H9 (cell line): Measurements from ENCODE around the gene YBX3. TPM values are rescaled to one million over a fixed set of nuclear protein-coding genes. Genes with fewer than 3 reads are reported as not detected.

ENCODE experiments used
- DNase-seq: peaks from one replicate; pipeline ENCODE4 v3.0.0-alpha.2; 2017
- H2AFZ ChIP-seq: one replicate; pipeline ENCODE4 v1.6.1; 2013; ENCODE audit warnings: mild to moderate bottlenecking, low read length, control low read depth, moderate library complexity
- H2AK5ac ChIP-seq: 2 replicates; pipeline ENCODE4 v1.6.1; 2013; ENCODE audit warnings: low read length, control low read depth, mixed read lengths; ENCODE audit not compliant: insufficient read length
- H2BK120ac ChIP-seq: one replicate; pipeline ENCODE4 v1.6.1; 2013; ENCODE audit warnings: low read depth, mild to moderate bottlenecking, low read length, control low read depth, inconsistent platforms; ENCODE audit not compliant: poor library complexity, severe bottlenecking
- H2BK12ac ChIP-seq: 2 replicates; pipeline ENCODE4 v1.6.1; 2013; ENCODE audit warnings: low read length, control low read depth, mixed read lengths, low read depth; ENCODE audit not compliant: insufficient read length
- H2BK15ac ChIP-seq: 2 replicates; pipeline ENCODE4 v1.6.1; 2013; ENCODE audit warnings: low read depth, low read length, control low read depth
- H2BK20ac ChIP-seq: one replicate; pipeline ENCODE4 v1.6.1; 2013; ENCODE audit warnings: low read depth, mild to moderate bottlenecking, low read length, control low read depth, inconsistent platforms; ENCODE audit not compliant: poor library complexity, severe bottlenecking
- H2BK5ac ChIP-seq: 2 replicates; pipeline ENCODE4 v1.6.1; 2013; ENCODE audit warnings: low read length, control low read depth, mixed read lengths; ENCODE audit not compliant: insufficient read length
- H3K14ac ChIP-seq: 2 replicates; pipeline ENCODE4 v1.6.1; 2013; ENCODE audit warnings: low read length, control low read depth; ENCODE audit not compliant: insufficient read depth
- H3K18ac ChIP-seq: 2 replicates; pipeline ENCODE4 v1.6.1; 2013; ENCODE audit warnings: low read depth, mild to moderate bottlenecking, mixed read lengths, low read length, control low read depth; ENCODE audit not compliant: insufficient read length
- H3K23ac ChIP-seq: 2 replicates; pipeline ENCODE4 v1.6.1; 2013; ENCODE audit warnings: low read length, control low read depth, mixed read lengths, low read depth; ENCODE audit not compliant: insufficient read length
- H3K23me2 ChIP-seq: 2 replicates; pipeline ENCODE4 v1.6.1; 2013; ENCODE audit warnings: low read depth, mild to moderate bottlenecking, mixed read lengths, low read length, control low read depth; ENCODE audit not compliant: insufficient read length, poor library complexity, severe bottlenecking
- H3K27ac ChIP-seq: 2 replicates; pipeline ENCODE4 v1.5.1; 2013; ENCODE audit warnings: low read length, control low read depth, mixed read lengths, low read depth; ENCODE audit not compliant: insufficient read length
- H3K27me3 ChIP-seq: 2 replicates; pipeline ENCODE4 v1.6.1; 2013; ENCODE audit warnings: low read length, control low read depth, inconsistent platforms; ENCODE audit not compliant: insufficient read depth
- H3K4ac ChIP-seq: 2 replicates; pipeline ENCODE4 v1.6.1; 2013; ENCODE audit warnings: low read depth, mild to moderate bottlenecking, control low read depth, inconsistent platforms, low read length, moderate library complexity
- H3K4me1 ChIP-seq: 2 replicates; pipeline ENCODE4 v1.6.1; 2013; ENCODE audit warnings: low read length, control low read depth, inconsistent platforms; ENCODE audit not compliant: insufficient read depth
- H3K4me2 ChIP-seq: 2 replicates; pipeline ENCODE4 v1.6.1; 2013; ENCODE audit warnings: low read length, control low read depth, mixed read lengths; ENCODE audit not compliant: insufficient read length, insufficient read depth
- H3K56ac ChIP-seq: 2 replicates; pipeline ENCODE4 v1.6.1; 2013; ENCODE audit warnings: low read depth, mild to moderate bottlenecking, mixed read lengths, low read length, control low read depth; ENCODE audit not compliant: insufficient read length
- H3K79me1 ChIP-seq: 2 replicates; pipeline ENCODE4 v1.6.1; 2013; ENCODE audit warnings: low read depth, mild to moderate bottlenecking, moderate library complexity, low read length, control low read depth, inconsistent platforms; ENCODE audit not compliant: insufficient read depth, poor library complexity, severe bottlenecking
- H3K79me2 ChIP-seq: 2 replicates; pipeline ENCODE4 v1.6.1; 2013; ENCODE audit warnings: low read length, control low read depth, inconsistent platforms; ENCODE audit not compliant: insufficient read depth
- H3K9ac ChIP-seq: 2 replicates; pipeline ENCODE4 v1.6.1; 2013; ENCODE audit warnings: low read length, control low read depth, mixed read lengths; ENCODE audit not compliant: insufficient read length; ENCODE audit errors: extremely low read depth
- H3K9me3 ChIP-seq: one replicate; pipeline ENCODE4 v1.6.1; 2013; ENCODE audit warnings: low read depth, low read length, inconsistent platforms; ENCODE audit not compliant: control insufficient read depth
- H3T11ph ChIP-seq: one replicate; pipeline ENCODE4 v1.6.1; 2013; ENCODE audit warnings: mild to moderate bottlenecking, low read length, control low read depth, inconsistent platforms
- H4K20me1 ChIP-seq: one replicate; pipeline ENCODE4 v1.6.1; 2013; ENCODE audit not compliant: control insufficient read depth, insufficient read length, insufficient read depth
- H4K5ac ChIP-seq: 2 replicates; pipeline ENCODE4 v1.6.1; 2013; ENCODE audit warnings: low read depth, mild to moderate bottlenecking, mixed read lengths, low read length, control low read depth; ENCODE audit not compliant: insufficient read length
- H4K8ac ChIP-seq: replicated peaks from 2 replicates; pipeline ENCODE4 v1.6.1; 2013; ENCODE audit warnings: low read length, control low read depth, mixed read lengths, low read depth; ENCODE audit not compliant: insufficient read length
- H4K91ac ChIP-seq: 2 replicates; pipeline ENCODE4 v1.6.1; 2013; ENCODE audit warnings: low read depth, mild to moderate bottlenecking, moderate library complexity, mixed read lengths, low read length, control low read depth; ENCODE audit not compliant: insufficient read length
- H3K27ac Mint-ChIP-seq, 3 experiments: 2 replicates in 2 of 3; 3 replicates in 1 of 3; pipeline ENCODE4 v1.8.0; 2020 to 2021; ENCODE audit warnings: mixed read lengths in 3 of 3, mild to moderate bottlenecking in 1 of 3, moderate library complexity in 1 of 3
- H3K27me3 Mint-ChIP-seq: 2 replicates; pipeline ENCODE4 v1.8.0; 2021; ENCODE audit warnings: low read depth, mild to moderate bottlenecking, moderate library complexity, mixed read lengths
- H3K36me3 Mint-ChIP-seq, 3 experiments: 2 replicates in 2 of 3; 3 replicates in 1 of 3; pipeline ENCODE4 v1.8.0; 2020 to 2021; ENCODE audit warnings: low read depth in 3 of 3, mixed read lengths in 3 of 3; ENCODE audit not compliant: insufficient read depth in 1 of 3
- H3K4me1 Mint-ChIP-seq, 2 experiments: 2 replicates each; pipeline ENCODE4 v1.8.0; 2020; ENCODE audit warnings: mixed read lengths in 2 of 2
- H3K4me3 Mint-ChIP-seq, 2 experiments: 2 replicates in 1 of 2; 3 replicates in 1 of 2; pipeline ENCODE4 v1.8.0; 2020 to 2021; ENCODE audit warnings: mild to moderate bottlenecking in 2 of 2, mixed read lengths in 2 of 2, moderate library complexity in 1 of 2
- H3K9me3 Mint-ChIP-seq, 2 experiments: 2 replicates in 1 of 2; 3 replicates in 1 of 2; pipeline ENCODE4 v1.8.0; 2020; ENCODE audit warnings: mild to moderate bottlenecking in 2 of 2, mixed read lengths in 2 of 2, moderate library complexity in 1 of 2
- CTCF ChIP-seq: fragments of 200-600 bp; sonication (generic); conservative IDR thresholded peaks from 3 replicates; pipeline ENCODE4 v1.8.0; 2021; ENCODE audit warnings: antibody characterized with exemption, mild to moderate bottlenecking
- WGBS: extraction: QIAGEN DNeasy Blood & Tissue Kit; methylation state at CpG from one replicate; pipeline ENCODE4 v1.1.7; 2013; ENCODE audit warnings: missing lambda C conversion rate, low lambda C conversion rate, mixed read lengths; ENCODE audit not compliant: insufficient read length; ENCODE audit errors: extremely low coverage; 5-methylcytosine and 5-hydroxymethylcytosine counted together
- total RNA-seq: library from RNA; stranded (reverse); gene quantifications from 2 replicates; pipeline ENCODE4 v1.2.1, GENCODE V29; 2021

Gene YBX3
- total RNA-seq, 1 experiment from 2014 or later, result 343 TPM

GRCh38 chr12:10663869-10664268 is 59.3 kb downstream of the YBX3 start:
- H3K23me2 ChIP-seq, result no peaks in the 10 kb centered on the region

More at GRCh38 chr12:10663869-10664268, 59.3 kb downstream of the YBX3 start:
- Mint-ChIP-seq H3K27me3 (no peaks in the 10 kb centered on the region), H3K9me3 (peaks cover 1 to 8% of the 10 kb centered on the region in 2 experiments; a peak in 4 of 5 replicates), H3K36me3 (no peaks in the 10 kb centered on the region), H3K4me1 (no peaks in the 10 kb centered on the region), H3K27ac (no peak overlapping the region), H3K4me3 (no peak overlapping the region)
- Histone ChIP-seq H2BK15ac (no peak overlapping the region), H3K23ac (no peak overlapping the region), H2BK120ac (no peak overlapping the region), H3K79me2 (no peaks in the 10 kb centered on the region), H3K9ac (no peak overlapping the region), H3T11ph (no peak overlapping the region), H3K4ac (no peak overlapping the region), H2BK12ac (no peak overlapping the region), H3K27ac (no peak overlapping the region), H3K56ac (no peak overlapping the region), H2AFZ (no peak overlapping the region), H2AK5ac (no peak overlapping the region), H4K91ac (no peak overlapping the region), H3K4me2 (no peak overlapping the region), H3K14ac (no peak overlapping the region), H3K18ac (no peak overlapping the region), H4K8ac (no peak overlapping the region), H3K4me1 (no peaks in the 10 kb centered on the region), H3K9me3 (no peaks in the 10 kb centered on the region), H2BK20ac (no peak overlapping the region), H2BK5ac (no peak overlapping the region), H3K27me3 (no peaks in the 10 kb centered on the region), H4K5ac (no peak overlapping the region), H3K79me1 (no peaks in the 10 kb centered on the region), H4K20me1 (no peaks in the 10 kb centered on the region)
- DNase-seq, result no peak
- no peak for TF ChIP-seq CTCF
- WGBS, result no CpG with 5 or more reads among the region's 3 CpGs
